ENCODE results near the gene LRG1. TPM values are rescaled to one million over a fixed set of nuclear protein-coding genes. Genes with fewer than 3 reads are reported as not detected.

LRG1 gene
- total and polyA plus RNA-seq, 2 of the 13 experiments (the other 11 are each of a cell fraction or from before 2014, with no cell fraction given) = 12.0 to 39.3 TPM

- TF ChIP-seq CEBPZ (IDR thresholded peaks at IDR 0.05; ENCODE audit: low read length) (no peak), REPIN1 (CRISPR knock-in tag; IDR thresholded peaks at IDR 0.05; ENCODE audit: borderline replicate concordance, low read depth) (peak; percentile 66; the same call in 1 of the 2 replicates), NCOA1 (CRISPR knock-in tag; IDR thresholded peaks at IDR 0.05) (no peak), PPARG (CRISPR knock-in tag; conservative IDR thresholded peaks at IDR 0.05) (peak; percentile 52; the same call in 1 of the 2 replicates), ZNF883 (CRISPR knock-in tag; IDR thresholded peaks at IDR 0.05; ENCODE audit: not compliant biosample characterization) (peak; percentile 82), FOXA1 (IDR thresholded peaks at IDR 0.05) (no peak), FOXA1 (CRISPR knock-in tag; IDR thresholded peaks at IDR 0.05) (peak; percentile 92), HMGXB4 (CRISPR knock-in tag; IDR thresholded peaks at IDR 0.05; ENCODE audit: borderline replicate concordance in 1 of 2, low read depth in 1 of 2) (peak in 1 of 2 experiments; percentile 33; a peak in 2 of 4 replicates), IKZF4 (CRISPR knock-in tag; IDR thresholded peaks at IDR 0.05; ENCODE audit: borderline replicate concordance, low read depth, not compliant biosample characterization) (peak; percentile 48), TARDBP (CRISPR knock-in tag; IDR thresholded peaks at IDR 0.05) (peak; percentile 19; the same call in 1 of the 2 replicates), DRAP1 (CRISPR knock-in tag; IDR thresholded peaks at IDR 0.05) (no peak), HES4 (CRISPR knock-in tag; IDR thresholded peaks at IDR 0.05; ENCODE audit: borderline replicate concordance) (peak; percentile 89), BRCA1 (CRISPR knock-in tag; IDR thresholded peaks at IDR 0.05) (peak; percentile 36; the same call in 1 of the 2 replicates), ZBTB14 (CRISPR knock-in tag; IDR thresholded peaks at IDR 0.05) (no peak), ZNF121 (CRISPR knock-in tag; IDR thresholded peaks at IDR 0.05) (no peak), ZIK1 (CRISPR knock-in tag; IDR thresholded peaks at IDR 0.05; ENCODE audit: borderline replicate concordance, low read depth) (peak; percentile 45; the same call in 1 of the 2 replicates), ZNF451 (CRISPR knock-in tag; IDR thresholded peaks at IDR 0.05) (peak; percentile 77; the same call in 1 of the 2 replicates), ZNF781 (CRISPR knock-in tag; IDR thresholded peaks at IDR 0.05; ENCODE audit: borderline replicate concordance, not compliant biosample characterization) (peak; percentile 35), MLLT10 (CRISPR knock-in tag; IDR thresholded peaks at IDR 0.05) (no peak)
- TF ChIP-seq, protein P1, sequence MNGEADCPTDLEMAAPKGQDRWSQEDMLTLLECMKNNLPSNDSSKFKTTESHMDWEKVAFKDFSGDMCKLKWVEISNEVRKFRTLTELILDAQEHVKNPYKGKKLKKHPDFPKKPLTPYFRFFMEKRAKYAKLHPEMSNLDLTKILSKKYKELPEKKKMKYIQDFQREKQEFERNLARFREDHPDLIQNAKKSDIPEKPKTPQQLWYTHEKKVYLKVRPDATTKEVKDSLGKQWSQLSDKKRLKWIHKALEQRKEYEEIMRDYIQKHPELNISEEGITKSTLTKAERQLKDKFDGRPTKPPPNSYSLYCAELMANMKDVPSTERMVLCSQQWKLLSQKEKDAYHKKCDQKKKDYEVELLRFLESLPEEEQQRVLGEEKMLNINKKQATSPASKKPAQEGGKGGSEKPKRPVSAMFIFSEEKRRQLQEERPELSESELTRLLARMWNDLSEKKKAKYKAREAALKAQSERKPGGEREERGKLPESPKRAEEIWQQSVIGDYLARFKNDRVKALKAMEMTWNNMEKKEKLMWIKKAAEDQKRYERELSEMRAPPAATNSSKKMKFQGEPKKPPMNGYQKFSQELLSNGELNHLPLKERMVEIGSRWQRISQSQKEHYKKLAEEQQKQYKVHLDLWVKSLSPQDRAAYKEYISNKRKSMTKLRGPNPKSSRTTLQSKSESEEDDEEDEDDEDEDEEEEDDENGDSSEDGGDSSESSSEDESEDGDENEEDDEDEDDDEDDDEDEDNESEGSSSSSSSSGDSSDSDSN (CRISPR knock-in tag; IDR thresholded peaks at IDR 0.05) = peak; percentile 71
Measured at GRCh38 chr19:4531562-4532165, 8.2 kb downstream of the LRG1 start (continued).
